ENCODE data around the gene SRRM3.
A peak's percentile ranks its signal among the peaks of the same experiment; 100 is the strongest.
"Not testable (repeated sequence)": the region's sequence is repeated elsewhere in the genome, so short reads cannot be mapped to it uniquely, and the experiment has no call there.

The SRRM3 gene

GRCh38 chr7:76310102-76310957 is 108.6 kb downstream of the SRRM3 start:
- H3K4me3 ChIP-seq (ENCODE audit: low read depth, low read length) = no peak overlapping the region
- DNase-seq (ENCODE audit: low read depth, low spot score) = peak; percentile 26
- TF ChIP-seq, protein P1, sequence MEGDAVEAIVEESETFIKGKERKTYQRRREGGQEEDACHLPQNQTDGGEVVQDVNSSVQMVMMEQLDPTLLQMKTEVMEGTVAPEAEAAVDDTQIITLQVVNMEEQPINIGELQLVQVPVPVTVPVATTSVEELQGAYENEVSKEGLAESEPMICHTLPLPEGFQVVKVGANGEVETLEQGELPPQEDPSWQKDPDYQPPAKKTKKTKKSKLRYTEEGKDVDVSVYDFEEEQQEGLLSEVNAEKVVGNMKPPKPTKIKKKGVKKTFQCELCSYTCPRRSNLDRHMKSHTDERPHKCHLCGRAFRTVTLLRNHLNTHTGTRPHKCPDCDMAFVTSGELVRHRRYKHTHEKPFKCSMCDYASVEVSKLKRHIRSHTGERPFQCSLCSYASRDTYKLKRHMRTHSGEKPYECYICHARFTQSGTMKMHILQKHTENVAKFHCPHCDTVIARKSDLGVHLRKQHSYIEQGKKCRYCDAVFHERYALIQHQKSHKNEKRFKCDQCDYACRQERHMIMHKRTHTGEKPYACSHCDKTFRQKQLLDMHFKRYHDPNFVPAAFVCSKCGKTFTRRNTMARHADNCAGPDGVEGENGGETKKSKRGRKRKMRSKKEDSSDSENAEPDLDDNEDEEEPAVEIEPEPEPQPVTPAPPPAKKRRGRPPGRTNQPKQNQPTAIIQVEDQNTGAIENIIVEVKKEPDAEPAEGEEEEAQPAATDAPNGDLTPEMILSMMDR (IDR thresholded peaks at IDR 0.05; ENCODE audit: low read depth, low read length) = no peak
- in situ Hi-C loops (cut with HindIII; ENCODE audit: low sequenced_read_pairs) = no loop called here

DNA sequence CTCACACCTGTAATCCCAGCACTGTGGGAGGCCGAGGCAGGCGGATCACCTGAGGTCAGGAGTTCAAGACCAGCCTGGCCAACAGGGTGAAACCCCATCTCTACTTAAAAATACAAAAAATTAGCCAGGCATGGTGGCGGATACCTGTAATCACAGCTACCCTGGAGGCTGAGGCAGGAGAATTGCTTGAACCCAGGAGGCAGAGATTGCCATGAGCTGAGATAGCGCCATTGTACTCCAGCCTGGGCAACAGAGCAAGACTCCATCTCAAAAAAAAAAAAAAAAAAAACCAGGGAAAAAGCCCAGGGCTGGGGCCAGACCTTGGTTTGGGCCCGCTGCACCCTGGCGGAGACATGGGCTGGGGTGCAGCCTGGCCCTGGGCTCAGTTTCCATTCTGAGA is 110.1 kb downstream of the SRRM3 start:
- H3K4me3 ChIP-seq (ENCODE audit: low read depth, low read length); DNase-seq (ENCODE audit: low read depth, low spot score); in situ Hi-C loops (cut with HindIII; ENCODE audit: low sequenced_read_pairs): not testable (repeated sequence)

DNA sequence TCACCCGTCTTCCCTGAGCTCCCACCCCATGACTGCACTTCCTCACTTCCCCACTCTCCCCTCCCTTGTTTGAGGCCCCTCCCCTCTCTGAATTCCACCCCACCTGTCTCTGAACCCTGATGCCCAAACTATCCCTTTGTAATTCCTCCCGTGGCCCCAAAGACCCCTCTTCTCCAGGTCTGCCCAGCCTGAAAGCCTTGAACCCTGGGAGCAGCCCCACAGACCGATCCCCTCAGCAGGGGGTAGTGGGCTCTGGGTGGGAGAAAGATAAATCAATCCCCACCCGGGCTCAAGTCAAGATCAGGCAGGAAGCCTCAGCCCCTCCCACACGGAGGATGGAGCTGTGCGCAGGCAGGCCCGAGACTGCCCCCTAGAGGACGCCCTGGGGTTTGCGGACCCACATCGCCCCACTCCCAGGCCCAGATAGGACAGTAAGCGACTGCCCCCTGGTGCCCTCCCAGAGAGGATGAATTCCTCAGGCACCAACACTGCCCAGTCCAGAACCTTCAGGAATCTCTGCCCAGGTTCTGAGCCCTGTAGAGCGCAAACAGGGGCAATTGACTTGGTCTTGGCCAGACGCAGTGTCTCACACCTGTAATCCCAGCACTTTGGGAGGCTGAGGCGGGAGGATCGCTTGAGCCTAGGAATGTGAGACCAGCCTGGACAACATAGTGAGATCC is 112.5 kb downstream of the SRRM3 start:
- in situ Hi-C loops (cut with HindIII; ENCODE audit: low sequenced_read_pairs) = no loop called here
- DNase-seq (ENCODE audit: low read depth, low spot score) = peak; percentile 91
- H3K4me3 ChIP-seq (ENCODE audit: low read depth, low read length) = no peak overlapping the region
- TF ChIP-seq, protein P1 (IDR thresholded peaks at IDR 0.05; ENCODE audit: low read depth, low read length) = peak; percentile 100

DNA sequence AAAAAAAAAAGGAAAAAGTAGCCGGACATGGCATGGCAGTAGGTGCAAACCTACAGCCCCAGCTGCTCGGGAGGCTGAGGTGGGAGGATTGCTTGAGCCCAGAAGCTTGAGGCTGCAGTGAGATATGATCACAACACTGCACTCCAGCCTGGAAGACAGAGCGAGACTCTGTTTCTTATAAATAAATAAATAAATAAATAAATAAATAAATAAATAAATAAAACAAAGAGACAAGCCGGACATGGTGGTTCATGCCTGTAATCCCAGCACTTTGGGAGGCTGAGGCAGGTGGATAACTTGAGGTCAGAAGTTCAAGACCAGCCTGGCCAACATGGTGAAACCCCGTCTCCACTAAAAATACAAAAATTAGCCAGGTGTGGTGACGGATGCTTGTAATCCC is 113.0 kb downstream of the SRRM3 start:
- H3K4me3 ChIP-seq (ENCODE audit: low read depth, low read length); DNase-seq (ENCODE audit: low read depth, low spot score); in situ Hi-C loops (cut with HindIII; ENCODE audit: low sequenced_read_pairs): not testable (repeated sequence)

DNA sequence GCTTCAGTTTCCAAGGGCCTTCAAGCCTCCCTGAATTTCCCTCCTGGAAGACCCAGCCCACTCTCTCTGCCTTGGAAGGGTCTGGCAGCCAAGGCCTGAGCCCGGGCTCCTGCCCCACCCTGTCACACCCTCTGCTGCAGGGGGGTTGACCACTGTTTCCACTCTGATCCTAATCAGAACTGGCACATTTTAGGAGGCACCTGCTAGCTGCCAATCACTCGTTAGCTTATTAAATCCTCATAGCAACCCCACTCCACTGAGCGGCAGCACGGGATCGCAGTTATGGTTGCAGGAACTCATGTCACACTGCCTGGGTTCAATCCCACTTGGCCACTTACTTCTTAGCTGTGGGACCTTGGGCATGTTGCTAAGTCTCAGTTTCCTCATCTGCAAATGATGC is 113.7 kb downstream of the SRRM3 start:
- no peak overlapping the region for H3K4me3 ChIP-seq (ENCODE audit: low read depth, low read length)
- in situ Hi-C loops (cut with HindIII; ENCODE audit: low sequenced_read_pairs) = no loop called here
- no peak for DNase-seq (ENCODE audit: low read depth, low spot score)
- TF ChIP-seq, protein P1 (IDR thresholded peaks at IDR 0.05; ENCODE audit: low read depth, low read length) = no peak

DNA sequence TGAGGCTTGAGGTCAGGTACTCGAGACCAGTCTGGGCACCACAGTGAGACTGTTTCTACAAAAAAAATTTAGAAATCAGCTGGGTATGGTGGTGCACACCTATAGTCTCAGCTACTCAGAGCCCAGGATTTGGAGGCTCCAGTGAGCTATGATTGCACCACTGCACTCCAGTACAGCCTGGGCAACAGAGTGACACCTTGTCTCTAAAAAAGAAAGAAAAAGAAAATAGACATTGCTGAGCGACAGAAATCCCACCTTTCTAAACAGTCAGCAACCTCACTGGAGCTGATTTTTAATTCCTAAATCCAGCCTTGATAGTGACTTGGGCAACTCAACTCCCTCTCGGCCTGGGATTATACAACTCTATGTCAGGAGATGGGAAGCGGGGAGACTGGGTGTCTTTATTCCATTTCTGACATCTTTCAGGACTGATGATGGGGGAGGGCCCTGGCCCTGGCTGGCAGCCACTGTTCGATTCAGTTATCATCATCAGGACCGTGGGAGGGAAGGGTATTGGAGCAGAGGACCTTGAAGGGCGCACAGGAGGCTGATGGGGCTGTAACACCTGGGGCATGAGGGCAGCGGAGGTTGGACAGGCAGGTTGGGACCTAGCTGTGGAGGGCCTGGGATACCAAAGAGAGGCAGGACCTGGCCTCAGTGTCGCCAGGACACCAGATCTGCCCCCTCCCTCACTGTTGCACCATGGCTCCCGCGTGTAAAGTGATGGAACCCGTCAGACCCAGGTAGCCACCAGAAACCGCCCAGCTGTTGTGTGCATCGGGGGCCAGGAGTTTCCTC is 115.5 kb downstream of the SRRM3 start:
- DNase-seq (ENCODE audit: low read depth, low spot score) = no peak
- TF ChIP-seq, protein P1 (IDR thresholded peaks at IDR 0.05; ENCODE audit: low read depth, low read length) = no peak
- peak overlapping the region; percentile 86 for H3K4me3 ChIP-seq (ENCODE audit: low read depth, low read length)
- in situ Hi-C loops (cut with HindIII; ENCODE audit: low sequenced_read_pairs) = no loop called here

- DNase-seq (ENCODE audit: low read depth, low spot score) = peak; percentile 97
- TF ChIP-seq, protein P1 (IDR thresholded peaks at IDR 0.05; ENCODE audit: low read depth, low read length) = no peak
- peak overlapping the region; percentile 86 for H3K4me3 ChIP-seq (ENCODE audit: low read depth, low read length)
- in situ Hi-C loops (cut with HindIII; ENCODE audit: low sequenced_read_pairs) = no loop called here
These were observed 116.2 kb downstream of the SRRM3 start for GRCh38 chr7:76317782-76318487.
